NCI-H1092 treated with DMSO at 0.1 percent for 48 hours (cell line): ENCODE data around the gene TEF.

Experiments used
- DNase-seq: peaks from one replicate; lab custom pipeline; 2025; lab: John Stamatoyannopoulos, UW

Gene TEF

DNA sequence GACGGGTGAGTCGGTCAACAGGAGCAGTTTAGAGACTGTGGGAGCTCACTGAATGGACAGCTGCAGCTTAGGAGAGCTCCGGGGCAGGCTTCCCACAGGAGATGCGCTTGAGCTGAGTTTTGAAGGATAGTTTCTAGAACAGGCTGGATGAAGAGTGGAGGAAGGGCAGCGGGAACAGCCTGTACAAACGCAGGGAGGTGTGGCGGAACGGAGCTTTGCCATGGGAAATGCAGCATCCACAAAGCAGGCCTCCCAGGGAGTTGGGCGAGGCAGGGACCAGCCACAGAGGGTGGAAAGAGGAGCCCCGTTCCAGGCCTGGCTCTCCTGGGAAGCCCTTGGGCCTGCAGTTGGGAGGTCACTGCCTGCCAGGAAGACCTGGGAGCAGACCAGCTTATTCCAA, 26.8 kb upstream of the TEF start:
- DNase-seq, result no peak

DNA sequence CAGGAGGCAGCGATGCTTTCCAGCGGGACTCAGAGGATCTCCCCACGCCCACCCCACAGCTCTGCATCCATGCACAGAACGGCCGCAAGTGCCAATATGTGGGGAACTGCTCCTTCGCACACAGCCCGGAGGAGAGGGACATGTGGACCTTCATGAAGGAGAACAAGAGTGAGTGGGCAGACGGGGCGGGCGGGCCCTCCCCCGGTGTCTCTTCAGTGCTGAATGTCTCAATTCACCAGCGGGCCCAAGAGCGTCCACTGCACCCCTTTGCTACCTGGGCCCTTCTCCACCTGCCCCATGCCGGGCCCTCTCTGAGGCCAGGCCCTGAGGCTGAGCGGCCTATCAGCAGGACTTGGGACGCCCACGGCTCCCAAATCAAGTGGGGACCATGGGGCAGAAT, 25.8 kb upstream of the TEF start:
- no peak for DNase-seq

DNA sequence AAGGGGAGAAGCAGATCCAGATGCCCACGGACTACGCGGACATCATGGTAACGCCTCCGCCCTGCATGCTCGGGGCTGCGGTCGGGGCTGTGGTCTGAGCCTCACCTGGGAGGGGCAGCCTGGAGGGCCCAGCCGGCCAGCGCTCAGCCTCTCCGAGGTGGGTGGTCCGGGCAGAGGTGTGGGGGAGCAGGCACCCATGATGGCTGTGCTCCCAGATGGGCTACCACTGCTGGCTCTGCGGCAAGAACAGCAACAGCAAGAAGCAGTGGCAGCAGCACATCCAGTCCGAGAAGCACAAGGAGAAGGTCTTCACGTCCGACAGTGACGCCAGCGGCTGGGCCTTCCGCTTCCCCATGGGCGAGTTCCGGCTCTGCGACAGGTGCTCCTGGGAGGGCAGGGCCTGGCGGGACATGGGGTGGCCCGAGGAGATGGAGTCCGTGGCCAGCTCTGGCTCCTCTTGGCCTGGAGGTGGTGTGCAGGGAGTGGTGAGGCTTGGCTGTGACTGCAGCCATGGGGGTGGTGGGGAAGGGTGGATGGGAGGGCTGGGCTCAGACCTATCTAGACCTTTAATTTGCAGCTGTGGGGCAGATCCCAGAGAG, 25.2 kb upstream of the TEF start:
- DNase-seq, result no peak

DNA sequence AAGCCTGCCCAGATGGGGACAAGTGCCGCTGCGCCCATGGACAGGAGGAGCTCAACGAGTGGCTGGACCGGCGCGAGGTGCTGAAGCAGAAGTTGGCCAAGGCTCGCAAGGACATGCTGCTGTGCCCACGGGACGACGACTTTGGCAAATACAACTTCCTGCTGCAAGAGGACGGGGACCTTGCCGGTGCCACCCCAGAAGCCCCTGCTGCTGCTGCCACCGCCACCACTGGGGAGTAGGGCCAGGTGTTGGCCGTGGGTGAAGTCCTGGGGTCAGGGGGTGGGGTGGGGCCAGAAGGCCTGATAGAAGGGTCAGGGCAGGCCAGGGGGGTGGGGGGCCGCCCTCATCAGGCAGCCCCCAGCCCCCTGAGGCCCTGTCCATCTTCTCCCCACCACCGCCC, 24.6 kb upstream of the TEF start:
- DNase-seq, result no peak

DNA sequence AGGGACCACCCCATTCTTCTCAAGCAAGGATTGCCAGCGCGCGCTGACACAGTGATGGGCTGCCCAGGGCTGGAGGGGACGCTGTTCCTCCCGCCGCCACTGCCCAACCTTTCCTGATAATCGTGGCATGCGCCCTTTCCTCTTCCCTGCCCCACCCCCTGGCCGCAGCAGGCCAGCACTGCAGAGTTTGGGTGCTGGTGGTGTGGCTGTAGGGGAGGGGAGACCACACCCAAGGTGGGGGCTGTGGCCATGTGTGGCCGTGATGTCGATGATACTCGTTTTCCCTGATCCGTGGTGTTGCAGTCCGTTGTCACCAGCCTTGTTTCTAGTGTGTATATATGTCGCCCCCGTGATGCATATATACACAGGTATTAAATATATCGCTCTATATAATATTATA, 22.8 kb upstream of the TEF start:
- DNase-seq, result no peak

DNA sequence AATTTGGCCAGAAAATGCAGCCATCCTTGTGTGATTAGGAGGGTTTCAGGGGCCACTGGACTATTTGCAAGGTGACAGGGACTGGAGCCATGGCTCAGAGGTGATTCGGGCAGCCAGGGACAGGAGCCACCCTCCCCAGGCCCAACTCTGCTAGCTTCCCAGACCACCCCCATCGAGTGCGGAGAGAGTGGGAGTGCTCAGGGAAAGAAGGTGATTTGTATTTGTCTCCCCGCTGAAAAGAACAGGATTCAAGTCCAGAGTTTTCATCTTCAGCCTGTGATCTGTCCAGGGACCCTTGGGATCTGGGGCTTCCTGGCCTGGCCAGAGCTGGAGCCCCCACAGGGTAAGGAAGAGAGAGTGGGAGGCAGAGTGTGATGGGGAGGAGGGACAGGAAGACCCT, 22.4 kb upstream of the TEF start:
- DNase-seq, result no peak

DNA sequence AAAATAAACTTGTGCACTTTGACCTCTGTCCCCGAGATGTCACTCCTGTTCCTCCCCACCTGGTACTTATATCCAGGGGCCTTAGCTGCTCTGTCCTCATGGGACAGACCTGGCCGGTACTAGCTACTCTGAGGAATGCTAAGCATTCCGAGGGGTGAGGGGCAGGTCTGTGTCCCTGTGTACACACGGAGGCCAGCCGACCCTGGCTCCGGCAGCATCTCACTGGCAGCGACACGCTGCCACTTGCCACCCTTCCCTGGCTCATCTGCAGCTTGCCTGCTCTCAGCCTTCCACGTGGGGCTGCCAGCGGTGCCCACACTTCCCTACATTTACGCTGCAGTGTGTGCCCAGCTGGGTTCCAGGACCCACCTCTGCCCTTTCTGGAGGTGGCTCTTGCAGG, 21.6 kb upstream of the TEF start:
- no peak for DNase-seq

DNA sequence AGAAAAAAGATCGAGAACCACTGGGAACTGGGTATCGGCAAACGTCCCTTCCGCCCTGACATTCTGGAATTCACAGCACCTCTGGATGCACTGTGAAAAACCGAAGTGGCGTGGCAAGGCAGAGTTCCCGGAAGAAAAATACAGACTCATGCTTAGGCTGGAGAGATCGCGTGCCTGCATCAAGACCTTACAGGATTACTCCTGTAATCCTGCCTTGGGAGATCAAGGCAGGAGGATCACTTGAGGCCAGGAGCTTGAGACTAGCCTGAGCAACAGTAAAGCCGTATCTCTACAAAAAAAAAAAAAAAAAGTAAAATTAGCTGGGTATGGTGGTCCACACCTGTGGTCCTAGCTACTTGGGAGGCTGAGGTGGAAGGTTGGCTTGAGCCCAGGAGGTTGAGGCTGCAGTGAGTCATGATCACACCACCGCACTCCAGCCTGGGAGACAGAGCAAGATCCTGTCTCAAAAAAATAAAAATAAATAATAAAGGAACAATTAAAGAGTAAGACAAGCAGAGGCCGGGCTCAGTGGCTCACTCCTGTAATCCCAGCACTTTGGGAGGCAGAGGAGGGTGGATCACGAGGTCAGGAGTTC, 19.9 kb upstream of the TEF start:
- DNase-seq, result no peak

DNA sequence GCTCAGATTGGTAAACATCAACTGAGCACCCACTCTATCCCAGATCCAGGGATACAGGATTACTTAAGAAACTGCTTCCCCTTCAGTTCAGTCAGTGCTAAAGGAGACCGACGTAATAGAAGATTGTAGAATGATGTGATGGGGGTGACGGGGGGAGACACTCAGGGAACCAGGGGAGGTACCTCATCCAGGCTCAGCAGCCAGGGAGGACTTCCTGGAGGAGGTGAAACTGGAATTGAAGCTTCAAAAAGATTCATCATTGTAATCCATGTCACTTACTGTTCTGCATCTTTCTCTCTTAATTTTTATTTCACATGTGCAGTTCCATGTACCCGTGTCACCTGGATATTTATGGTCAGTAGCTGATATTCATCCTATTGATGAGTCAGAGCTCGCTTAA, 19.1 kb upstream of the TEF start:
- no peak for DNase-seq

DNA sequence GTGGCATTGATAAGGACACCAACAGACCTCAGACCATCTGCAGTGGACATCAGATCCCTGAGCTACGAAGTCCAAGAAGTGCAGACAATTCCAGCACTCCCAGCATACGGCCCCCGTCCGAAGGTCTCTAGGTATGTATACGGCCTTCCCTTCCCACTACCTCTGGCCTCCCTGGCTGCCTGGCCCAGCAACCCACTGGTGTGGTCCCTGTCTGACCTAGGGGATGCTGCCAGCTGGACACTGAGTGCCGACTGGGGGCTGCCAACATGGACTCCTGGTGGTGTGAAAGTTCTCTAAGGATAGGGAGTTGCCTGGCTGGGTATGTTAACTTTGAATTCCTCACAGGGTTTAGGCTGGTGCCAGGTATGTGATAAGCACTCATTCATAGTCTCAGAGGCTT, 17.5 kb upstream of the TEF start:
- no peak for DNase-seq

DNA sequence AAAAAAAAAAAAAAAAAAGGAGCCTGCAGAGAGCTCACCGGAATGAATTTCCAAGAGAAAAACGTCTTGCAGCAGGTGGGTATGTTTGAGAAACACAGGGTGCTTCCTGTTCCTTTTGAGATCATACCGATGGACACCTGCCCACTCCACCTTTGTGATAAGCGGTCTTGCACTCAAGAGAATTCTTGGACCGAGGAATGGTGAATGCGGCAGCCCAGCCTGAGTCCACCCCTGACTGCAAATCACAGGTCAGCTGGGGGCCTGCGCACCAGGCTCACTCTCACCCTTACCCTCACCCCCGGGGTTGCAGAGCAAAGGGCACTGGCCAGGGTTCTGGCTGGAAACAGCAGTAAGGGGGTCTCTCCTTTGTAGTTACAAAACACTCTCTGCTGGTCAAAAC, 16.8 kb upstream of the TEF start:
- no peak for DNase-seq

DNA sequence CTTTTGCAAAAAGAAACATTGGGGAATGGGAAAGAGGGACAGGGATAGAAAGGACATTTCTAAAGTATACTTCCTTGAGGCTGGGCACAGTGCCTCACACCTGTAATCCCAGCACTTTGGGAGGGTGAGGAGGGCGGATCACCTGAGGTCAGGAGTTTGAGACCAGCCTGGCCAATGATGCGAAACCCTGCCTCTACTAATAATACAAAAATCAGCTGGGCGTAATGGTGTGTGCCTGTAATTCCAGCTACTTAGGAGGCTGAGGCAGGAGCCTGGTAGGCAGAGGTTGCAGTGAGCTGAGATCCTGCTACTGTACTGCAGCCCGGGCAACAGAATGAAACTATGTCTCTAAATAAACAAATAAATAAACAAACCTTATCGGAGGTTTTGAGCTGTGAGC, 16.3 kb upstream of the TEF start:
- no peak for DNase-seq

DNA sequence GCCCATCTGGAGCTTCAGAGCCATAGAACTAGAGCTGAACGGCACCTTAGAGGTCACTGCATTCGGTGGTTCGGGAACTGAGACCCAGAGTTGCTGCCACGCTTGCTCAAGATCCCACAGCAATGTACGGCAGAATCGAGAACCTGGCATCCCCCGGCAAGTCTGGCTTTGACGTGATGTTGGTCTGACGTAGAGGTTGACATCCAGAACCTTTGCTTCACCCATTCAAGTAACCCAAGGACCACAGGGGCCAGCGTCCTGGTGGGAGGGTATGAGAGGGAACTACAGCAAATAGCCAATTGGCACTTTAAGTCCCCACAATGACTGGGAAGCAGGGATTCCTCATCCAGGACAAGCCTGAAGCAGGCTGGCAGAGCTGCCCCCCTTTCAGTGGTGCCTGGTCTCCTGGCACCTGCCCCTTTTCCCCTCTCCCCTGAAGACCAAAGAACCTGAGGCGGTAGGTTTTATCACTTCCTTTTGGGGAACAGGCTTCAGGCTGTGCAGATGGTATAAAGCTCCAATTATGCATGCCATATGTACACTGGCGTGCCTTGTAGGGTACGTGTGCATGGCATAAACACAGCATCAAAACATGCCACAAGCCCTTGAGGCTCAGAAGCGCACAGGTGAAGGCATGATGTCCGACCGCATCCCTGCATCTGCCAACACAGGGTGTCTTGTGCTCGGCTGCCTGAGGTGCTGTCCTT, 15.3 kb upstream of the TEF start:
- no peak for DNase-seq

DNA sequence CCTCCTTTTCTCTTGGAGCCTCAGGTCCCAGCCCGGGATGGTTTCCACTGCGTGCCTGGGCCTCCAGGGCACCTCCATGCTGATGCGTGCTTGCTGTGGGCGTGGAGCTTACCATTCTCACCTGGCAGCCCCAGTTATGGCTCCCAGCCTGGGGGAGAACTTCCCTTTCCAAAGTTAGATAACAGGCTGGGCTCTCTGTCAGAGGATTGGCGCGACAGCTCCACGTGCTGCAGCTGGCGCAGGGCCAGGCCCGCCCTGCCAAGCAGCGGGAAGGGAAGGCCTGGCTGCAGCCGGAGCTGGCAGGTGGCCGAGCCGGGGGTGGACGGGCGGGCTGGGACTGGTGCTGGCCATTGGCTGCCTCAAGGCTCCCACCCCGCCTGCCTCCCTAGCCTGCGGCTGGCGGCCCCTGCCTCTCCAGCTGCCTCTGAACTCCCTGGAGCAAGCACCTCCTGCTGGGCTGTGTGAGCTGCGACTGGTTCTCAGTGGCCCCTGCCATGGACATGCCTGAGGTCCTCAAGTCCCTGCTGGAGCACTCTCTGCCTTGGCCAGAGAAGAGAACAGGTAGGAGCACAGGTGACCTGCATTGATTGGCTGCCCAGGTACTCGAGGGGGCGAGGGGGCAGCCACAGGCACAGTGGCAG, 14.6 kb upstream of the TEF start:
- peak; percentile 92 for DNase-seq

DNA sequence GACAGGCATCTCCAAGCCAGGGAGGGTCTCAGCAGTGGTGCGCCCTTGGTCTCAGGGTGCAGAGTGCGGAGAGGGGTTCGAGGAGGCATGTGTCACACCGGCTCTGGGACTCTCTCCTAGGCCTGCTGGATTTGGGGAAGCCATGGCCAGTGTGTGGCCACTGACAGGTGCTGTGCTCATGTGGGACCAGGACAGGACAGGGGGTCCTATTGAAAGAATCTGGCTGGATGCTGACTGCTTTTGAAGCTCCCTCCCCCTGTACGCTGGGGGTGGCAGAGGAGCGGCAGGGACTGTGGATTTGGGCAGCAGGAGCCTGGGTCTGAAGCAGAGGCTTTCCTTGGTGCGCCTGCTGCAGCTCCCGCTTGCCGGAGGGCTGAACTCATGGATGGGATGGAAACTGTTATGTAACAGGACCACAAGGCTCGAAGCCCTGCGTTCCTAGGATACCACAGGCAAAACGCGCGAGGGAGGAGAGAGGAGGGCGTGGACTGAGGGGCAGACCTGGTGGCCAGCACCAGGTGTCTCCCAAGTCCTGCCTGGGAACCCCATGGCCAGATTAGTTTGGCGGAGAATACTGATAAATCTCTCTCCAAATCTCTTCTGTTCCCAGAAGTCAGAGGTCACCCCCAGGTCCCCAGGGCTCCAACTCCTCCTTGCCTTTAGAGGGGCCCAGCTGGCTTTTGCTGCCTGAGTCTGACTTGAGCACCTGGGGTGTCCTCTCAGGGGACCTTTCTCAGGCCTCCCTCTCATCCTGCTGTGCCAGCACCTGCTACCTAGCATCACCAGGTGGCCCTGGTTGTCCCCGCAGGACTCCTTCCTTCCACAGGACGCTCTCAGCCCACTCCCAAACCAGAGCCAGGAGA, 13.8 kb upstream of the TEF start:
- no peak for DNase-seq

DNA sequence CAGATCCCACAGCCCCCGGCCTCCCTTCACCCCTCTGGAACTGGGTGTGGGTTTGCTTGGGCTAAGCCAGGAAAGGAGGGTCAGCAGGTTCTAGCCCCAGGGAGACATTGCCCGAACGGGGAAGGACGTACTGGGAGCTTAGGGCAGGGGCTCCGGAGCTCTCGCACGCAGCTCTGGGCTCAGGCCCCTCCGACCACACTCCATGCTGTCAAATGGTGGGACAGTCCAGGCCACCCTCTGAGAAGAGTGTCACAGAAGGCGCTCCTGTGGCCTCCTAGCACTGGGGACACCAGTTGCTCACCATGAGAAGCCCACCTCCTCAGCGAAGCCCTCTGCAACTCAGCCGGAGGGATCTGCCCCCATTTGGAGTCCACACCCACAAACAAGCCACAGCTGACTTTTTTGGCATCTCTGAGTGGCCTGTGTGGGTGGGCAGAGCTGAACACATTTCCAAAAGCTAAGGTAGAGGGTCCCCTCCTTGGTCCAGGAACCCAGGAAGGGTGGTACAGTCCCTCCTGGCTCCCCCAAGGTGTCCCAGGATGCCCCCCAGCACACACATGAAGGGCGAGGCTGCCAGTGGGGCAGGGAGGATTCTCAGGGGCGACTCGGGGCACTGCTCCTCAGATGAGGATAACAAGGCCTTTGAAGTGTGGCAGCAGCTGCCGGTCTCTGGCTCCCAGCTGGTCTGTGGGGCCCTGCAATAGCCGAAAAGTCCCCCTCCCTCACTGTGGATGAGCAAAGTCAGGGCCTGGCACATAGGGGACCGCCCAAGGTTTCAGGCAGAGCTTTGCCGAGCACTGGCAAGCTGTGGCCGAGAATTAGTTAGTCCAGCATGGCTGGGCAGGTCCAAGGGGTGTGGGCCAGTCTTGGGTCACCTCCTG, 13.0 kb upstream of the TEF start:
- no peak for DNase-seq

DNA sequence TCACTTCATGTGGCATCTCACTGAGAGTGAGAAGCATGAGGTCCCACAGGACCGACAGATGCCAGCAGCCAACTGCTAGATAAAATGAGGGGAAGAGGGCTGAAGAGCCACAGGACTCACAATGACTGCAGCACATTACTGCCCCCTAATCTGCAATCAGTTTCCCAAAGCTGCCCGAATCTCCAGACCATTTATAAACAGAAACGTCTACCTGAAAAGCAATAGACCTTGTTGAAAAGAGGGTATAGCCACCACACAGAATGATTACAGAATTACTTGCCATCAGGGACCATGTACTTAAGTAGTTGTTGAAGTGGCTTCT, 12.4 kb upstream of the TEF start:
- DNase-seq, result peak; percentile 37

DNA sequence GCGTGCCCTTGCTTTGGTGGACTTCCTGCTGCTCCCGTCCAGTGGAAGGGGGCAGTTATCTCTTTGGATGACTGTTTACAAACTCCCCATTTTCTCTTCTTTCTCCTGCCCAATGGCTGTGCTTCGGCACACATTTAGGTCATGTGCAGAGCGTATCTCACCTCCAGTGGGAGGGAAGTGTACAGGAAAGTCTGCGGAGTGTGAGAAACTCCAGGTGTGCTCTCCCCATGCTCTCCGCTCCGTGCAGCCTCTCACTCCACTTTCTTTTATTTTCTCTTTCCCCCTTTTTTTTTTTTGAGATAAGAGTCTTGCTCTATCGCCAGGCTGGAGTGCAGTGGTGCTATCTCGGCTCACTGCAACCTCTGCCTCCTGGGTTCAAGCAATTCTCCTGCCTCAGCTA, 11.9 kb upstream of the TEF start:
- DNase-seq, result peak; percentile 37

DNA sequence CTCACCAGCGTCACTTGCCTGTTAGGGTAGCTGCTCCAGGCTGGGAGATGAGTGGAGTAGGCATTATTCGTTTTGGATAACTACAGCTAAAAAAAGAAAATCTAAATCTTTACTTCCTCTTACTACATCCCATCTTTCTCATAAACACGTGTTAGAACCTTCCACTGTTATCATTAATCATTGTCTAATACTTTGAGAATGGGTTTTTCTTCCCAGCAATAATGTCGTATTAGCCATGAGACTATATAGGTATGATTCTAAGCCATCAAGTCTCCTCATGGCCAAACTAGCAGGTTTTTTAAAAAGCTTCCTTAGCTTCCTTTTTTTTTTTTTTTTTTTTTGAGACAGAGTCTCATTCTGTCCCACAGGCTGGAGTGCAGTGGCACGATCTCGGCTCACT, 3.9 kb upstream of the TEF start:
- DNase-seq, result no peak

DNA sequence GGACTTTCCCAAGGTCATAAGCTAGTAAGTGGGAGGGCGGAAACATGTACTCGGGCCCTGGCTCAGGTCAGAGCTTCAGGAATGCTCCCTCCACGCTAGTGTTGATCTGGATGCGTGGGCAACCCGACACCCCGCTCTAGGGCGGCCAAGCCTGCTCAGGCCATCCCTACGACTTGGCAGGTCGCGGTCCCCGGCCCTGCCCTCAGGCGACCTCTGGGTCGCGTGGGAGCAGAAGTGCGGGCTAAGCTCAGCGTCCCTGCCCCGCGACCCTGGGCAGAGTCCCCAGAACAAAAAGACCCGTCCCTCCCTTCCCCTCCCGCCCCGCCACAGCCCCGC, 781 bp upstream of the TEF start:
- peak; percentile 79 for DNase-seq

DNA sequence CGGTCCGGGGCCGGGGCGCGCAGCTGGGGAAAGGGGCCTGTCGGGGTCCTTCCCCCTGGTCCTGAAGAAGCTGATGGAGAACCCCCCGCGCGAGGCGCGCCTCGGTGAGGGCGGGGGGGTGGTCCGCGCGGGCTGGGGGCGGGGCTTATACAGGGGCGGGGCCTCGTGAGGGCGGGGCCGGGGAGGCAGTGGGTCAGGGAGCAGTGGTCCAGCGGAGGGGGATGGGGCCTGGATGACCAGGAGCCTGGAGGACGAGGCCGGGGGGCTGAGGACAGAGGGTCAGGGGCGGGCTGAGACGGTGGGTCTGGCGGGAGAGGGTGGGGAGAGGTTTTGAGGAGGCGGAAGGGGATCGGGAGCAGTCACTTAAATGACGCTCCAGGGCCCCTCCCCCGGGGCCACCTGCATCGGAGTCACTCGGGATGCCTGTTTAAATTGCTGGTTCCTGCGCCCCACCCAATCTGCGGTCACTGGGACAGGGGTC, 396 bp downstream of the TEF start:
- no peak for DNase-seq

DNA sequence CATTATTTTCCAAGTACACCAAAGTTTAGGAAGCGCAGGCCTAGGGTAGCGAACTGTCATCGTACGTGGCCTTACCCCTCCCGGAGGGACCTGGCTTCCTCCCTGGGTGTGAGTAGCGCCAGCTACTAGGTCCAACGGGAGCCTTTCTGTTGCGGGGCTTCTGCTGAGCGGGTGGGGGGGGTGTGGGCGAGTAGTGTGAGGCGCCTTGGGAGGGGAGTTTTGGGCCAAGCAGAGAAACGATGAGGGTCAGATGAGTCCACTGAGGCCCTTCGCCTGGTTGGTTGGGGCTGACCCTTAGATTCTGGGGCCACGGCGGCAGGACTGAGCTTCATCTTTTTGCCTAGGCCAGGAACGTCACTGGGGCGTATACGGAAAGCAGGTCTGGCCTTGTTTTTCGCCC, 868 bp downstream of the TEF start:
- no peak for DNase-seq
